Measurements from ENCODE around the gene TNS3. TPM values are rescaled to one million over a fixed set of nuclear protein-coding genes. Genes with fewer than 3 reads are reported as not detected.

The TNS3 gene
- total RNA-seq, 1 experiment from 2014 or later: 9.5 TPM

DNA sequence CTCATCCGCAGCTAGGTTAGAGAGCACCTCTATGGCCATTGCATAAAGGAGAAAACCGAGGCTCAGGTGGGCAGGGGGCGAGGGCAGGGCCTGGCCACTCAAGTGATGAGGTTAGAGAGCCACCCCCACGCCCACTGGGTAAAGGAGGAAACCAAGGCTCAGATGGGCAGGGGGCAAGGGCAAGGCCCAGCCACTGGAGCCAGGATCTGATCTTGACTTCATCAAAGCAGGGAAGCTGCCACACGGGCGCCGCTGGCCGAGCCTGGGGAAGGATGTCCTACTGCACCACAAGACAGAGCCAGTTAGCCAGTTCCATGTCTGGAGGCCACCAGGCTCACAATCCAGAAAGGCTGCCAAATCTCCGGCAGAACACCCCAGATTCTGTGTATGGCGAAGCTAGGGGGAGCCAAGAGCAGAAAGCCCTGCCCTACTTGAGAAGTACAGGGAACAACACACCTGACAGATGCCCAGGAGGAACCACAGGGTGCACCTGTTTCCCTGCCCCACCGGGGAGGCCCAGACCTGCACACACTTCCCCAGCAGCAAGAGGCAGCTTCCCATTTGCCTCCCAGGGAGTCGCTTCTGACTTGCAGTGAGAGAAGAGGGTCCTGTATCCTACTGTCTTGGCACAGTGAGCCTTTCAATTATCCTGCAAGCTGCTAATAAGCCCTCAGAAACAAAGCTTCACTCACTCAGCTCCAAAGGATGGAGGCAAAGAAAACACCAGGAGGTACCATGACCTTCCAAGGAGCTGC lies 101.9 kb downstream of the TNS3 start:
- Histone ChIP-seq H2BK5ac (ENCODE audit: insufficient read length, low read length) (no peak overlapping the region), H2AK5ac (ENCODE audit: insufficient read length, low read length) (no peak overlapping the region), H2AFZ (ENCODE audit: low read length) (no peak overlapping the region), H3K4ac (ENCODE audit: low read depth, low read length) (no peak overlapping the region), H3K9ac (ENCODE audit: extremely low read depth, insufficient read length, low read length) (no peak overlapping the region), H4K91ac (ENCODE audit: insufficient read length, low read depth, low read length) (no peak overlapping the region), H3K79me2 (ENCODE audit: insufficient read depth, low read length) (no peaks in the 10 kb centered on the region), H3K14ac (ENCODE audit: insufficient read depth, low read length) (no peak overlapping the region), H4K5ac (ENCODE audit: insufficient read length, low read depth, low read length) (no peak overlapping the region), H3K4me2 (ENCODE audit: insufficient read depth, insufficient read length, low read length) (no peak overlapping the region), H4K8ac (replicated peaks; ENCODE audit: insufficient read length, low read depth, low read length) (no peak overlapping the region), H3K18ac (ENCODE audit: insufficient read length, low read depth, low read length) (no peak overlapping the region), H3T11ph (ENCODE audit: low read length) (no peak overlapping the region), H3K56ac (ENCODE audit: insufficient read length, low read depth, low read length) (no peak overlapping the region), H2BK20ac (ENCODE audit: low read depth, low read length, poor library complexity, severe bottlenecking) (no peak overlapping the region), H3K4me1 (ENCODE audit: insufficient read depth, low read length) (peaks cover 9% of the 10 kb centered on the region; the same call in 1 of the 2 replicates), H3K27me3 (ENCODE audit: insufficient read depth, low read length) (peaks cover 32% of the 10 kb centered on the region; the same call in 1 of the 2 replicates), H2BK120ac (ENCODE audit: low read depth, low read length, poor library complexity, severe bottlenecking) (no peak overlapping the region), H3K79me1 (ENCODE audit: insufficient read depth, low read depth, low read length, poor library complexity, severe bottlenecking) (no peaks in the 10 kb centered on the region), H4K20me1 (ENCODE audit: control insufficient read depth, insufficient read depth, insufficient read length) (no peaks in the 10 kb centered on the region), H3K23ac (ENCODE audit: insufficient read length, low read depth, low read length) (no peak overlapping the region), H2BK15ac (ENCODE audit: low read depth, low read length) (no peak overlapping the region), H3K27ac (ENCODE audit: insufficient read length, low read depth, low read length) (no peak overlapping the region), H3K23me2 (ENCODE audit: insufficient read length, low read depth, low read length, poor library complexity, severe bottlenecking) (no peaks in the 10 kb centered on the region), H3K9me3 (ENCODE audit: control insufficient read depth, low read depth, low read length) (no peaks in the 10 kb centered on the region), H2BK12ac (ENCODE audit: insufficient read length, low read depth, low read length) (no peak overlapping the region)
- no peak overlapping the region for H3K27ac Mint-ChIP-seq
- H3K4me1 Mint-ChIP-seq: peaks cover 29 to 31% of the 10 kb centered on the region in 2 experiments
- WGBS (ENCODE audit: extremely low coverage, insufficient read length, low lambda C conversion rate): no CpG with 5 or more reads among the region's 12 CpGs
- H3K4me3 Mint-ChIP-seq: no peak overlapping the region; a peak in 1 of 5 replicates
- peaks cover 5 to 9% of the 10 kb centered on the region in 2 experiments; a peak in 3 of 5 replicates for H3K9me3 Mint-ChIP-seq
- peaks cover 2 to 6% (median 6%) of the 10 kb centered on the region in 3 experiments; a peak in 5 of 7 replicates for H3K36me3 Mint-ChIP-seq (ENCODE audit: insufficient read depth in 1 of 3, low read depth in 3 of 3)
- TF ChIP-seq CTCF (conservative IDR thresholded peaks at IDR 0.05): no peak
- peaks cover 96% of the 10 kb centered on the region for H3K27me3 Mint-ChIP-seq (ENCODE audit: low read depth)
- DNase-seq: peak; percentile 26
